Activated T-cell treated with anti-CD3 and anti-CD28 coated beads, Interleukin-2, amount 50 U/mL, for 24 hours (primary cell): Measurements from ENCODE around the gene DDX10.
A peak's percentile ranks its signal among the peaks of the same experiment; 100 is the strongest.

Source experiments
- DNase-seq: peaks from one replicate; pipeline ENCODE4 v3.0.0-alpha.2; 2020
- H3K27ac Mint-ChIP-seq: 2 replicates; pipeline ENCODE4 v1.8.0; 2020; ENCODE audit warnings: mild to moderate bottlenecking, mixed read lengths
- H3K27me3 Mint-ChIP-seq: 2 replicates; pipeline ENCODE4 v1.8.0; 2020; ENCODE audit warnings: mixed read lengths
- H3K36me3 Mint-ChIP-seq: 2 replicates; pipeline ENCODE4 v1.8.0; 2020; ENCODE audit warnings: low read depth, mixed read lengths
- H3K4me1 Mint-ChIP-seq: 2 replicates; pipeline ENCODE4 v1.8.0; 2020; ENCODE audit warnings: low read depth, mixed read lengths
- H3K4me3 Mint-ChIP-seq: 2 replicates; pipeline ENCODE4 v1.8.0; 2020; ENCODE audit warnings: mild to moderate bottlenecking, moderate library complexity, mixed read lengths
- H3K9me3 Mint-ChIP-seq: 2 replicates; pipeline ENCODE4 v1.8.0; 2020; ENCODE audit warnings: mixed read lengths

Gene DDX10

DNA sequence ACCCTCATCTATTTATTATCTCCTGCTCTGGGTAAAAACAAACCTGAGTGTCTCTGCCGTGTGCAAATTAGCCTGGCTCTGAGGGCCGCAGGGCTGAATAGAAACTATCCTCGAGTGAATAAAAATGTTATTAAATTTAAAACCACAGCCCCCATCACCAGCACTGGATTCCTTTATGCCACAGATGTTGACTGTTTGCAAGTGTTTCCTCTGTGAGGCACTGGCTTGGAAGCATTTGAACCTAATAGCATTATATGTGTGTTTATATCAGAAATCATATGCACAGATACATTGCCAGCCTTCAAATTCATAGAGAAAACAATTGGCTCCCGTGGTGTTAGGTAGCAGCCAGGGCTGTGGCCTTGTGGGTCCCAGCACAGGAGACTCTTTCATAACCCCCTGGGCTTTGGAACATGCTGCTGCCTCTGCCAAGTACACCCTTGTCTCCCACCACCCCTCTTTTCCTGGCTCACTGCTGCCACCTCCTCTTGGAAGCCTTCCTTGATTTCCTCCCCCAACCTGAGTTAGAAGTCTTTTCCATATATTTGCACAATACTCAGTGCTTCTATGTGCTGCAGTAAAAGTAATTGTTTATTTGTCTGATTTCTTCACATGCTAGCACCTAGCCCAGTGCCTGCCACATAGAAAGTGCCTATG is 294.4 kb downstream of the DDX10 start:
- Mint-ChIP-seq H3K27ac (no peak overlapping the region), H3K4me3 (no peak overlapping the region), H3K36me3 (no peaks in the 10 kb centered on the region), H3K27me3 (no peaks in the 10 kb centered on the region), H3K9me3 (peaks cover 2% of the 10 kb centered on the region), H3K4me1 (peaks cover 20% of the 10 kb centered on the region)
- DNase-seq: no peak

DNA sequence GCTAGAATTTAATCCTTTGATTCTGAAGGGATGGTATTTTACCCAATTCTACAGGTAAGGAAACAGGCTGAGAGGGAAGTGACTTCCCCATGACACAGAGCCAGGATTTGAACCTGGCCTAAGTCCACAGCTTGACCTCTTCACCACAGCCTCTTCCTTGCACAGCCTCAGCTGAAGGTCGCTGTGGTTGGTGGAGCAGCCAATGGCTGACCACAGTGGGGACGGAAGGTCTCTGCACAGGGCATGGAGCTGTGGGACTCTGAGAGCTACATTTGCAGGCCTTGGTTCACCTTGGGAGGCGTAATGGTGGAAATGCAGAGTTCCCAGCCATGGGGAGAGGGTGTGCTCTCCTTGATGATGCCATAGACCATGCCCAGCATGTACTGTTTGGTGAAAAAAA is 295.0 kb downstream of the DDX10 start:
- Mint-ChIP-seq H3K4me3 (no peak overlapping the region), H3K36me3 (no peaks in the 10 kb centered on the region), H3K4me1 (peaks cover 20% of the 10 kb centered on the region), H3K27ac (no peak overlapping the region), H3K27me3 (no peaks in the 10 kb centered on the region), H3K9me3 (peaks cover 2% of the 10 kb centered on the region)
- DNase-seq: no peak

DNA sequence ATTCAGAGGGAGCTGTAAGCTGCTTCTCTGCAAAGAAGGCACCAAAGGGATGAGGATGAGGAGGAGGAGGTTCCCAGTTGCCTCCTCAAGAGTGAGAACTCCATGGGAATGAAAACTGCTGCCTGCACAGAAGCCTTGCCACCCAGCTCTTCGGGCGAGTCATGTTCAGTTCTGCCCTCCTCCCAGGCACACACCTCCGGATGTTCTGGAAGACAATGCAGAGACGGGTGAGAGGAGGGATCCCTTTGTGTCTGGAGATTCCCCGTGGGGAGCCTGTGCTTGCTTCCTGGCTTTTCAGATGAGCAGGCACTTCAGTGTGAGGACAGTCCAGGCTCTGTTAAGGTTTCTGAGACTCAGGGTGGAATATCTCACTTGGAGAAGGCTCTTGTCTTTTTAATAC is 295.6 kb downstream of the DDX10 start:
- H3K4me1 Mint-ChIP-seq: peaks cover 20% of the 10 kb centered on the region
- H3K36me3 Mint-ChIP-seq: no peaks in the 10 kb centered on the region
- no peak overlapping the region for H3K4me3 Mint-ChIP-seq
- H3K27ac Mint-ChIP-seq: no peak overlapping the region
- peaks cover 2% of the 10 kb centered on the region for H3K9me3 Mint-ChIP-seq
- no peak for DNase-seq
- H3K27me3 Mint-ChIP-seq: no peaks in the 10 kb centered on the region

DNA sequence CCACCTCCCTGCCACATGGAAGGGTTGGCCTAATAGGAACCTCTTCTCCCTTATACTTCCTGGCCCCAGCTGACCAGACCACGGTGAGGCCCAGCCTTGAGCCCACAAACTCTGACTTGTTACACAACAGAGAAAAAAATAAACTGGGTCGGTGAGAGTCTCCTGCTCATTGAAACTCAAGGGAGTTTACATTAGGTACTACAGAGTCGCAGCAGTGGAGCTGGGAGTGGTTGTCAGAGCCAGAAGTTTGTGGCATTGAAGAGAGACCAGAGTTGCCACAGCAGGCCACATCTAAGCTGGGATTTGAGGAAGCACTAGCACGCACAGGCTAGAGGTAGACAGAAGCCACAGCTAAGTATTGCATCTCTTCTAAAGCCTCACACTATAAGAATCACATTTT is 296.2 kb downstream of the DDX10 start:
- Mint-ChIP-seq H3K4me1 (peaks cover 20% of the 10 kb centered on the region), H3K27ac (peak overlapping the region; percentile 18), H3K9me3 (peaks cover 2% of the 10 kb centered on the region), H3K4me3 (no peak overlapping the region), H3K36me3 (no peaks in the 10 kb centered on the region), H3K27me3 (no peaks in the 10 kb centered on the region)
- no peak for DNase-seq

DNA sequence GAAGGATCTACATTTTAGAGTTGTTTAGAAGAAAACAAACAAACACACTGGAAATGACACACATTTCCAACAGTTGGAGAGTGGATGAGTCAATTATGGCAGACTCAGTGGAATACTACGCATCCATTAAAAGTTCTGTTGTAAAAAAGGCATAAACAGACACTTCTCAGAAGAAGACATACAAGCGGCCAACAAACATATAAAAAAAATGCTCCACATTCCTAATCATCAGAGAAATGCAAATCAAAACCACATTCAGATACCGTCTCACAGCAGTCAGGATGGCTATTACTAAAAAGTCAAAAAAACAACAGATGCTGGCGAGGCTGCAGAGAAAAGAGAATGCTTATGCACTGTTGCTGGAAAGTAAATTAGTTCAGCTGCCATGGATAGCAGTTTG is 298.2 kb downstream of the DDX10 start:
- no peak overlapping the region for H3K4me3 Mint-ChIP-seq
- peaks cover 13% of the 10 kb centered on the region for H3K4me1 Mint-ChIP-seq
- no peak overlapping the region for H3K27ac Mint-ChIP-seq
- no peaks in the 10 kb centered on the region for H3K9me3 Mint-ChIP-seq
- H3K27me3 Mint-ChIP-seq: no peaks in the 10 kb centered on the region
- DNase-seq: no peak
- no peaks in the 10 kb centered on the region for H3K36me3 Mint-ChIP-seq

GRCh38 chr11:108965306-108966001 is 300.6 kb downstream of the DDX10 start:
- Mint-ChIP-seq H3K27me3 (no peaks in the 10 kb centered on the region), H3K27ac (no peak overlapping the region), H3K4me3 (no peak overlapping the region), H3K9me3 (no peaks in the 10 kb centered on the region), H3K36me3 (no peaks in the 10 kb centered on the region), H3K4me1 (peaks cover 2% of the 10 kb centered on the region)
- no peak for DNase-seq

- no peaks in the 10 kb centered on the region for H3K4me1 Mint-ChIP-seq
- H3K36me3 Mint-ChIP-seq: no peaks in the 10 kb centered on the region
- DNase-seq: no peak
- no peak overlapping the region for H3K4me3 Mint-ChIP-seq
- no peaks in the 10 kb centered on the region for H3K27me3 Mint-ChIP-seq
- no peaks in the 10 kb centered on the region for H3K9me3 Mint-ChIP-seq
- H3K27ac Mint-ChIP-seq: no peak overlapping the region
Observed at GRCh38 chr11:108966206-108966605, 301.3 kb downstream of the DDX10 start.

DNA sequence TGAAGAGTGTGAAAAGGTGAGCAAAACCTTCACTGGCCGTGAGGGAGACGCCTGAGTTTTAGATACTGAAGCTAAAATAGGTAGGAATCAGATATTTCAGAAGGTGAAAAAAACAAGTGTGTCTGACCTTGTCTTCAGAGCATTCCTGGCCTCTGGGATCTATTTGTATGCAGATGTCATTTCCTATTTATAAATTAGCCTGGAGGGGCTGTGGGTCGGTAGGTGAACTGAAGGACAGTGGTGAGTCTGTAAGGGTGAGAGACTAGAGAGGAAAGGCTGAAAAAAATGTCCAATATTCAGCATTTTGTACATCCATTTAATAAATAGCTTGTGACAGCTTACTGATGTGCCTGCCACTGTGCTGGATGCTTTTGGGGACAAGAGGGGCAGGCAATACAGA is 302.1 kb downstream of the DDX10 start:
- no peak overlapping the region for H3K4me3 Mint-ChIP-seq
- no peak overlapping the region for H3K27ac Mint-ChIP-seq
- no peaks in the 10 kb centered on the region for H3K9me3 Mint-ChIP-seq
- H3K4me1 Mint-ChIP-seq: no peaks in the 10 kb centered on the region
- no peaks in the 10 kb centered on the region for H3K36me3 Mint-ChIP-seq
- DNase-seq: no peak
- H3K27me3 Mint-ChIP-seq: no peaks in the 10 kb centered on the region

DNA sequence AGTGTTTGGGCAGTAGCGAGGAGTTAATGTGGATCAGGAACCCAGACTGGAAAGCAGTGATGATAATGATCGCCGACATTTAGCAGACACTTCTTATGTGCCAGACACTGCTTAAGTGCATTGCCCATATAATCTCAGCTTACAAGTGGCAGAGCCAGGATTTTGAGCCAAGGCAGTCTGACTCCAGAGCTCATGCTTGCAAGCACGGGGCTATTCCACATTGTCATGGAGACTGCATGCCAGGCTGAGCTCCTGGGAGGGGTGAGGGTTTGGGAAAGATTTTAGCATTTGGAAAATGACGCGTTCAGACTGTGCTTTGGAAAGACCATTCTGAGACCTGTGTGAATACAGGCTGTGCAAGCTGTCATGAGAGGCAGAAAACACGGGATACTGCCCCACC is 302.7 kb downstream of the DDX10 start:
- Mint-ChIP-seq H3K36me3 (no peaks in the 10 kb centered on the region), H3K9me3 (no peaks in the 10 kb centered on the region), H3K4me1 (no peaks in the 10 kb centered on the region), H3K4me3 (no peak overlapping the region), H3K27ac (no peak overlapping the region), H3K27me3 (no peaks in the 10 kb centered on the region)
- DNase-seq: no peak

- Mint-ChIP-seq H3K36me3 (no peaks in the 10 kb centered on the region), H3K9me3 (no peaks in the 10 kb centered on the region)
- DNase-seq: no peak
Observed at GRCh38 chr11:108970221-108970991, 305.5 kb downstream of the DDX10 start.

DNA sequence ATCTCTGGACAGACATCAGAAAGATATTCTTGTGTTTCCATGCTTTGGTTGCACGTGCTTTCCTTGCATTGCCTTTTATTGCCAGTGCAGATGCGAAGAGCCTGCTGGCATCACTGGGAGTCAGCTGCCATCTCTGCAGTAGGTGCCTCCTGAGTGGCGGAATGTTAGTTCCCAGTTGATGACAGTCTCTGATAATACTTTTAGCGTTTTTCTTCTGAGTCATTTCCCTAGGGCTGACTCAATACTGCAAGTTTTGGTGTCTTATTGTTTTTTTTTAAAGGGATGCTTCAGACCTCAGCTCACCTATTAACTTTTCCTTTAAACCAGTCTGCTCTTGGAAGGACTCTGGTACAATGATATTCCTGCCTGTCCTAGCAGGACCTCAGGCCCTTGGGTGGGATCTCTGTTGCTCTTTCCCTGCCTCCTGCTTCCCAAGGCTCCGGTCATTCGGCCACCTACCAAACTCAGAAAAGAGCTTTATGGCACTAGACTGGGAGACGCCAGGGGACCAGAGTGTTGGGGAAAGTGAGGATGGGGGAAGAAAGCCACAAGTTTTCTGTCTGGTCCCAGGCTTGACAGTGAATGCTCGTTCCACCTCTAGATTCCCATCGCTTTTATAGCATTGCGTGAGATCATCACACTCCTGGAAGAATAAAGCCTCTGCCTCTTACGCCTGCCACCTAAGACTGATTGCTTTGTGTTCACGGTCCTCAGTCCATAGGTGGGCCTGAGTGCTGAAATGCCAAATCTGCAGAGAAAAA is 308.7 kb downstream of the DDX10 start:
- H3K27ac Mint-ChIP-seq: no peak overlapping the region
- no peaks in the 10 kb centered on the region for H3K9me3 Mint-ChIP-seq
- H3K36me3 Mint-ChIP-seq: no peaks in the 10 kb centered on the region
- no peak overlapping the region for H3K4me3 Mint-ChIP-seq
- DNase-seq: no peak
- no peaks in the 10 kb centered on the region for H3K4me1 Mint-ChIP-seq
- no peaks in the 10 kb centered on the region for H3K27me3 Mint-ChIP-seq

More at GRCh38 chr11:108970221-108970991, 305.5 kb downstream of the DDX10 start:
- H3K27me3 Mint-ChIP-seq: no peaks in the 10 kb centered on the region
- H3K4me1 Mint-ChIP-seq: no peaks in the 10 kb centered on the region
- H3K27ac Mint-ChIP-seq: no peak overlapping the region
- no peak overlapping the region for H3K4me3 Mint-ChIP-seq

- Mint-ChIP-seq H3K27me3 (peaks cover 3% of the 10 kb centered on the region), H3K4me3 (no peak overlapping the region), H3K4me1 (no peaks in the 10 kb centered on the region), H3K9me3 (no peaks in the 10 kb centered on the region), H3K36me3 (no peaks in the 10 kb centered on the region), H3K27ac (no peak overlapping the region)
- DNase-seq: no peak
Observed at GRCh38 chr11:108975026-108975425, 310.2 kb downstream of the DDX10 start.

GRCh38 chr11:108975641-108976071 is 310.8 kb downstream of the DDX10 start:
- Mint-ChIP-seq H3K9me3 (no peaks in the 10 kb centered on the region), H3K36me3 (no peaks in the 10 kb centered on the region), H3K27me3 (peaks cover 4% of the 10 kb centered on the region), H3K4me3 (no peak overlapping the region), H3K4me1 (no peaks in the 10 kb centered on the region), H3K27ac (no peak overlapping the region)
- DNase-seq: no peak

GRCh38 chr11:108983636-108984420 is 319.0 kb downstream of the DDX10 start:
- DNase-seq: no peak
- Mint-ChIP-seq H3K4me3 (no peak overlapping the region), H3K36me3 (no peaks in the 10 kb centered on the region), H3K9me3 (no peaks in the 10 kb centered on the region), H3K27ac (no peak overlapping the region), H3K4me1 (no peaks in the 10 kb centered on the region), H3K27me3 (peaks cover 4% of the 10 kb centered on the region)
